AG09309 (cell line): ENCODE data around the gene NMUR1.
A peak's percentile ranks its signal among the peaks of the same experiment; 100 is the strongest.

Source experiments
- DNase-seq: peaks from one replicate; pipeline ENCODE4 v3.0.0-alpha.2; 2010; ENCODE audit warnings: low read depth
- H3K4me3 ChIP-seq: 2 replicates; pipeline ENCODE4 v1.5.1; 2011; ENCODE audit warnings: mild to moderate bottlenecking, low read depth, low read length, moderate library complexity; ENCODE audit not compliant: control insufficient read depth
- TF ChIP-seq, protein P1 (sequence below): IDR thresholded peaks from 2 replicates; pipeline ENCODE4 v1.5.1; 2011; ENCODE audit warnings: mild to moderate bottlenecking, low read depth, low read length, inconsistent platforms; ENCODE audit not compliant: insufficient read depth, control insufficient read depth; ENCODE audit errors: missing control alignments

Gene NMUR1

DNA sequence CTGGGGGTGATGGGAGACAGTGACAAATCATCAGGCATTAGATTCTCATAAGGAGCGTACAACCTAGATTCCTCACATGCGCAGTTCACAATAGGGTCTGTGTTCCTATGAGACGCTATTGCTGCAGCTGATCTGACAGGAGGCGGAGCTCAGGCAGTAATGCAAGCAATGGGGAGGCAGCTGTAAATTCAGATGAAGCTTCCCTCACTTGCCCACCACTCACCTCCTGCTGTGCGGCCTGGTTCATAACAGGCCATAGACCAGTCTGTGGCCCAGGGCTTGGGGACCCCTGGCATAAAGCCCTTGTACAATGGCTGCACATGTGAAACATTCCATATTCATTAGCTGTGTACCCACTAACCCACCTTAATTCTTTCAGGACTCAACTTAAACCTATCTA is 18.0 kb downstream of the NMUR1 start:
- no peak for DNase-seq
- TF ChIP-seq, protein P1, sequence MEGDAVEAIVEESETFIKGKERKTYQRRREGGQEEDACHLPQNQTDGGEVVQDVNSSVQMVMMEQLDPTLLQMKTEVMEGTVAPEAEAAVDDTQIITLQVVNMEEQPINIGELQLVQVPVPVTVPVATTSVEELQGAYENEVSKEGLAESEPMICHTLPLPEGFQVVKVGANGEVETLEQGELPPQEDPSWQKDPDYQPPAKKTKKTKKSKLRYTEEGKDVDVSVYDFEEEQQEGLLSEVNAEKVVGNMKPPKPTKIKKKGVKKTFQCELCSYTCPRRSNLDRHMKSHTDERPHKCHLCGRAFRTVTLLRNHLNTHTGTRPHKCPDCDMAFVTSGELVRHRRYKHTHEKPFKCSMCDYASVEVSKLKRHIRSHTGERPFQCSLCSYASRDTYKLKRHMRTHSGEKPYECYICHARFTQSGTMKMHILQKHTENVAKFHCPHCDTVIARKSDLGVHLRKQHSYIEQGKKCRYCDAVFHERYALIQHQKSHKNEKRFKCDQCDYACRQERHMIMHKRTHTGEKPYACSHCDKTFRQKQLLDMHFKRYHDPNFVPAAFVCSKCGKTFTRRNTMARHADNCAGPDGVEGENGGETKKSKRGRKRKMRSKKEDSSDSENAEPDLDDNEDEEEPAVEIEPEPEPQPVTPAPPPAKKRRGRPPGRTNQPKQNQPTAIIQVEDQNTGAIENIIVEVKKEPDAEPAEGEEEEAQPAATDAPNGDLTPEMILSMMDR = no peak
- no peak overlapping the region for H3K4me3 ChIP-seq

DNA sequence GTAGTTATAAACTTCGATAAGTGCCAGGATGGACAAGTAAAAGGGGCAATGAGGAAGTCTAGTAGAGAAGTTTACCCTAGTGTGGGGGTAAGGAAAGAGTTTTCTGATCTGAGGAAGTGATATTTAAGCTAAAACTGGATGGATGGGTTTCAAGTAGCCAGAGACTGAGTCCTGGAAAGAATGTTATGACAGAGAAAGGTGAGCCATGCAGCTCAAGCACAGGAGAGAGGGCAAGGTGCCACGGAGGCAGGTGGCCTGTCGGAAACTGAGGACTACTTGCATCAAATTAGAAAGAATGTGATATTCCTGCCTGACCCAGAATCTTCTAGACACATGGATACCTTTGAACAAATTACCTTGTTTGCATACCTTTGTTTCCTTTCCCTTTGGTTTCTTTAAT is 26.5 kb downstream of the NMUR1 start:
- no peak for DNase-seq
- TF ChIP-seq, protein P1 = no peak
- H3K4me3 ChIP-seq = no peak overlapping the region

DNA sequence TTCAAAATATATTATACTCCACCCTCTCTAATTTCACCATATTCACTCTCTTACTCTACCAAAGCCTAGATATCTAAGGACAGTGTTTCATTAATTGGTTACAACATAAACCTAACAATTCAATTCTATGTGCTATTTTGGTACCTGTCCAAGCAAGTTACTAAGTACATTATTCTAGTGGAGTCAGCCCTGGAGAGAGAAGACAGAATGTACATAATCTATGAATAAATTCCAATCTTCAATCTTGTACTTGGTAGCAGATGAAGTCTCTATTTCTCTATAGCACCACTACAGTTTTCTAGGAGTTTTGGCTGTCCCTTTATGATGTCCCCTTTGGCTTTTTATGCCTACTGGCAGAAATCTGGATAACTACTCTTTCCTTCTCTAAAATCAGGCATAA is 27.6 kb downstream of the NMUR1 start:
- no peak for DNase-seq
- H3K4me3 ChIP-seq = no peak overlapping the region
- TF ChIP-seq, protein P1 = no peak

DNA sequence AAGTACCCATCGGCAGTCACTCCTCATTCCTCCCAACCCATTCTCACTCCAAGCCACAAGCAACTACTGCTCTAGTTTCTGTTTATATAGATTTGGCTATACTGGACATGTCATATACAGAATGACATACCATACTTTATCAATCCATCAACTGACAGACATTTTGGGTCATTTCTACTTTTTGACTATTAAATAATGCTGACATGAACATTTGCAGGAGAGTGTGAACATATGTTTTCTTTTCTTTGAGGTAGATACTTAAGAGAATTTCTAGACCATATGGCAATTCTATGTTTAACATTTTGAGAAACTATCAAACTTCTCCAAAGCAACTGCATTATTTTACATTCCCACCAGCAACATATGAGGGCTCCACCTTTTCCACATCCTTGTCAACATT is 32.6 kb downstream of the NMUR1 start:
- TF ChIP-seq, protein P1 = no peak
- no peak for DNase-seq
- H3K4me3 ChIP-seq = no peak overlapping the region

DNA sequence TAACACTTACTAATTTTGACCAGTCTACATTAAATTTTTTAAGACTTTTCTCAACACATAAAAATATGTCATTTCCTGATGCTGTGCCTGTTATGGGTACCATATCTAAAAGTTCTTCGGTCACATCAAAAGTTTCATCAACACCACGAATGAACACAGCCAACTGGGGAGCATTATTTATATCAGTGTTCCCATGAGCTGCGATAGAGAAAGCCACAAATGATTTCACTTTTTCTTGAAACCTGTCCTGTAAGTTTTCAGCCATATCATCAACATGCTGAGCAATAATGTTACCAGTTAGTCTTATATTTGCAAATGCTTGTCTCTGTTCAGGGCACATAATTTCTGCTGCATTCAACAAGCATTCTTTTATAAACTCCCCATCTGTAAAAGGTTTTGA is 35.6 kb downstream of the NMUR1 start:
- H3K4me3 ChIP-seq = no peak overlapping the region
- TF ChIP-seq, protein P1 = no peak
- DNase-seq = no peak

DNA sequence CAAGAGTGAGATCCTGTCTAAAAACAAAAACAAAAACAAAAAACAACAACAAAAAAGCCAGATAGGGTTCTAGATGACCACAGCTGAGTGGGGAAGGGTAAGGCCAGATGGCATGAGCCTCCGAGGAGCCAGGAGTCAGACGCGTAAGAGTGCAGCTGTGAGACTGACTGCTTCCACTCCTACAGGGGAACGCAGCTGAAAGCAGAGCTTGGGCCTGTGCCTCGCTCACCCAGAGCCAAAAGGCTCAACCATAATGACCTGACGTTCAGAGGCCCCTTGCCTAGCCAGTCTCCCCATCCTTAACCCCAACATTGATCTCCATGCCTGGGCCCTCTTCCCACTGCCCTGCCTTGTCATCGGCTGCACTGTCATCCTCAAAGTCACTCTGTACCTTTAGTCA is 39.4 kb downstream of the NMUR1 start:
- no peak overlapping the region for H3K4me3 ChIP-seq
- TF ChIP-seq, protein P1 = no peak
- DNase-seq = no peak

DNA sequence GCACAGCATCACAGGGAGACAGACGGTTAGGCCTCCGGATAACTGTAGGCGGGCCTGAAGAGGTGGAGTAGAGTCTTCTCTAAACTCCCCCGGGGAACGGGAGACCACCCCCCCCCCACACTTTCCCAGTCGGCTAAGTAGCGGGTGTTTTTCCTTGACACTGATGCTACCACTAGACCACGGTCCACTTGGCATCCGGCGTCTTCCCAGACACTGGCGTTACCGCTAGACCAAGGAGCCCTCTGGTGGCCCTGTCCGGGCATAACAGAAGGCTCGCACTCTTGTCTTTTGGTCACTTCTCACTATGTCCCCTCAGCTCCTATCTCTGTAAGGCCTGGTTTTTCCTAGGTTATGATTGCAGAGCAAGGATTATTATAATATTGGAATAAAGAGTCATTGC is 40.3 kb downstream of the NMUR1 start:
- DNase-seq = no peak
- TF ChIP-seq, protein P1 = peak; percentile 52
- H3K4me3 ChIP-seq = no peak overlapping the region
